HCT116 (cell line): ENCODE results near the gene CNTD1. TPM values are rescaled to one million over a fixed set of nuclear protein-coding genes. Genes with fewer than 3 reads are reported as not detected.
"Not testable (repeated sequence)": the region's sequence is repeated elsewhere in the genome, so short reads cannot be mapped to it uniquely, and the experiment has no call there.

Source experiments
- ATAC-seq: fragments of 200-7000 bp; cut with Tn5 transposase; 2 replicates; pipeline ENCODE4 v1.9.1; 2020; ENCODE audit warnings: mild to moderate bottlenecking, moderate library complexity
- BruUV-seq: library from RNA; stranded (reverse); fragments of 400-500 nt; replicated peaks from 2 replicates; lab custom pipeline; 2021; lab: Mats Ljungman, UMichigan
- CTCF ChIA-PET: fragments of 300-600 bp; sonication (Branson Sonifier 250); formaldehyde crosslinking; loops from one replicate; lab custom pipeline; 2021; ENCODE audit warnings: antibody characterized with exemption; lab: Charles Lee
- POLR2A ChIA-PET: fragments of 300-600, 350-600 bp; sonication (Branson Sonifier 250); formaldehyde crosslinking; loops from one replicate; lab custom pipeline; 2021; ENCODE audit warnings: antibody characterized with exemption; lab: Charles Lee
- RAD21 ChIA-PET, 2 experiments: fragments of 300-600 bp; sonication (Branson Sonifier 250); formaldehyde crosslinking; loops; one replicate each; lab custom pipeline; 2023; ENCODE audit warnings: low total read pairs in 2 of 2; ENCODE audit not compliant: uncharacterized antibody in 2 of 2, unreplicated experiment in 2 of 2, low non-redundant PET in 1 of 2; lab: Charles Lee
- DNase-seq: peaks from one replicate; pipeline ENCODE4 v3.0.0-alpha.2; 2010; ENCODE audit warnings: low read depth, low spot score
- H2AFZ ChIP-seq: fragments of 200-600 bp; shearing (Covaris generic), sonication (generic); 2 replicates; pipeline ENCODE4 v1.6.1; 2017; ENCODE audit warnings: low read depth, mixed run types, mixed read lengths, antibody characterized with exemption, low read length; ENCODE audit not compliant: poor library complexity, severe bottlenecking
- H3K27ac ChIP-seq: 2 replicates; pipeline ENCODE4 v1.5.1; 2012; ENCODE audit warnings: low read depth, low read length
- H3K27me3 ChIP-seq: fragments of 200-600 bp; sonication (generic); 2 replicates; pipeline ENCODE4 v1.6.1; 2016; ENCODE audit warnings: mixed run types, low read length, mixed read lengths; ENCODE audit not compliant: insufficient read depth
- H3K36me3 ChIP-seq, 2 experiments: fragments of 200-500 bp in 1 of 2; fragments of 200-600 bp in 1 of 2; sonication (Bioruptor generic) in 1 of 2; sonication (generic) in 1 of 2; 2 replicates each; pipeline versions ENCODE4 v1.5.1 to v1.6.1; 2014 to 2016; ENCODE audit warnings: low read length in 2 of 2, inconsistent platforms in 1 of 2, mixed read lengths in 1 of 2, mixed run types in 1 of 2; ENCODE audit not compliant: insufficient read depth in 2 of 2, control insufficient read depth in 1 of 2
- H3K4me1 ChIP-seq, 2 experiments: fragments of 200-600 bp in 1 of 2; sonication (generic) in 1 of 2; 2 replicates each; pipeline versions ENCODE4 v1.5.1 to v1.6.1; 2012 to 2017; ENCODE audit warnings: low read length in 2 of 2, inconsistent platforms in 1 of 2, mild to moderate bottlenecking in 1 of 2, mixed read lengths in 1 of 2, mixed run types in 1 of 2, moderate library complexity in 1 of 2; ENCODE audit not compliant: insufficient read depth in 2 of 2, control insufficient read depth in 1 of 2
- H3K4me2 ChIP-seq: fragments of 200-600 bp; sonication (generic); 2 replicates; pipeline ENCODE4 v1.6.1; 2017; ENCODE audit warnings: mixed run types, low read length, mixed read lengths
- H3K4me3 ChIP-seq, 2 experiments: fragments of 200-600 bp in 1 of 2; sonication (generic) in 1 of 2; replicated peaks in 1 of 2; 2 replicates each; pipeline ENCODE4 v1.5.1; 2011 to 2016; ENCODE audit warnings: low read length in 2 of 2, control low read depth in 1 of 2, low read depth in 1 of 2, mild to moderate bottlenecking in 1 of 2, mixed read lengths in 1 of 2, mixed run types in 1 of 2
- H3K79me2 ChIP-seq: fragments of 200-600 bp; sonication (generic); 2 replicates; pipeline ENCODE4 v1.6.1; 2017; ENCODE audit warnings: mild to moderate bottlenecking, mixed run types, low read length, moderate library complexity, mixed read lengths; ENCODE audit not compliant: insufficient read depth
- H3K9ac ChIP-seq: fragments of 200-600 bp; sonication (generic); 2 replicates; pipeline ENCODE4 v1.6.1; 2016; ENCODE audit warnings: low read length, mixed read lengths
- H3K9me2 ChIP-seq: fragments of 200-600 bp; sonication (generic), shearing (Covaris generic); 2 replicates; pipeline ENCODE4 v1.6.1; 2017; ENCODE audit warnings: mixed run types, mild to moderate bottlenecking, moderate library complexity; ENCODE audit not compliant: insufficient read depth
- H3K9me3 ChIP-seq, 2 experiments: fragments of 200-500 bp in 1 of 2; fragments of 200-600 bp in 1 of 2; sonication (Bioruptor generic) in 1 of 2; sonication (generic) in 1 of 2; 2 replicates each; pipeline ENCODE4 v1.6.1; 2014 to 2017; ENCODE audit warnings: low read length in 2 of 2, mixed read lengths in 2 of 2, inconsistent platforms in 1 of 2, low read depth in 1 of 2, mild to moderate bottlenecking in 1 of 2, mixed run types in 1 of 2, moderate library complexity in 1 of 2; ENCODE audit not compliant: control insufficient read depth in 1 of 2, insufficient read depth in 1 of 2
- H4K20me1 ChIP-seq: fragments of 200-600 bp; sonication (generic), shearing (Covaris generic); 2 replicates; pipeline ENCODE4 v1.6.1; 2017; ENCODE audit warnings: mixed run types, mild to moderate bottlenecking, moderate library complexity; ENCODE audit not compliant: insufficient read depth
- CBX3 ChIP-seq: IDR thresholded peaks from 2 replicates; pipeline ENCODE4 v1.6.1; 2012; ENCODE audit warnings: low read depth
- CEBPB ChIP-seq: IDR thresholded peaks from 2 replicates; pipeline ENCODE4 v1.6.1; 2012; ENCODE audit warnings: low read depth
- POLR2A ChIP-seq: IDR thresholded peaks from 2 replicates; pipeline ENCODE4 v1.7.0; 2011; ENCODE audit warnings: borderline replicate concordance; ENCODE audit not compliant: insufficient read depth, insufficient read length; ENCODE audit errors: extremely low read depth
- POLR2AphosphoS5 ChIP-seq: IDR thresholded peaks from 2 replicates; pipeline ENCODE4 v1.6.1; 2011; ENCODE audit warnings: mild to moderate bottlenecking, low read depth, low read length, moderate library complexity
- RAD21 ChIP-seq: IDR thresholded peaks from 2 replicates; pipeline ENCODE4 v1.6.1; 2012; ENCODE audit warnings: low read depth, mild to moderate bottlenecking
- TCF7L2 ChIP-seq: IDR thresholded peaks from 2 replicates; pipeline ENCODE4 v1.7.0; 2011; ENCODE audit warnings: borderline replicate concordance, inconsistent platforms; ENCODE audit not compliant: insufficient read depth, insufficient read length; ENCODE audit errors: extremely low read depth
- intact Hi-C: fragments of 100-400 bp; cut with micrococcal nuclease; formaldehyde crosslinking; loops from 2 replicates; pipeline ENCODE4 v1.10.0; 2022
- total RNA-seq: library from RNA; stranded (reverse); gene quantifications from one replicate; pipeline ENCODE4 v1.2.1, GENCODE V29; 2021; ENCODE audit not compliant: unreplicated experiment
- TF ChIP-seq, protein P1 (sequence below), 3 experiments: fragments of 200-600 bp in 1 of 3; sonication (generic) in 1 of 3; IDR thresholded peaks in 2 of 3; conservative IDR thresholded peaks in 1 of 3; 2 replicates each; pipeline ENCODE4 v1.5.1; 2012 to 2017; ENCODE audit warnings: low read depth in 2 of 3, low read length in 2 of 3, antibody characterized with exemption in 1 of 3, borderline replicate concordance in 1 of 3, control low read depth in 1 of 3, mild to moderate bottlenecking in 1 of 3, mixed read lengths in 1 of 3, mixed run types in 1 of 3, moderate library complexity in 1 of 3; ENCODE audit not compliant: insufficient read depth in 1 of 3

Gene CNTD1
- total RNA-seq, 1 experiment from 2014 or later: not detected

DNA sequence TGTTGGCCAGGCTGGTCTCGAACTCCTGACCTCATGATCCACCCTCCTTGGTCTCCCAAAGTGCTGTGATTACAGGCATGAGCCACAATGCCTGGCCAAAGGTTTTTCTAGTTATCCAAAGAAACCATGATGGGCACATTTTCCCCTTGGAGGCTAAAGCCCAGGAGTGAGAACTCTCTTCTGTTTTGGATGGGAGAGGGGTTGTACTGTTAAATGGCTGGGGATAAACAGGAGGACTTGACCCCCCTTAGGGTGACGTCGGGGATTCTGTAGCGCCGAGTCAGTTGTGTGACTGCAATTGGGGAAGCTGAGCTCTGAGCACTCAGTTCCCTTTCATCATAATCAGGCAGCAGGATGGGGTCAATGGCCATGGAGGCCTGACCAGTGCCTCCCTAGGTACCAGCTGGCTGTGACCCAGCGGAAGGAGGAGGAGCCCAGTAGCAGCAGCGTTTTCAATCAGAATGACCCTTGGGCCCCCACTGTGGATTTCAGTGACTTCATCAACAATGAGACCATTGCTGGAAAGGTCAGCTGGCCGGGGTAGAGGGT lies 56.5 kb downstream of the CNTD1 start (continued):
- TF ChIP-seq POLR2A (no peak), RAD21 (no peak), CEBPB (no peak), POLR2AphosphoS5 (no peak), TCF7L2 (no peak), CBX3 (no peak)
- TF ChIP-seq, protein P1, sequence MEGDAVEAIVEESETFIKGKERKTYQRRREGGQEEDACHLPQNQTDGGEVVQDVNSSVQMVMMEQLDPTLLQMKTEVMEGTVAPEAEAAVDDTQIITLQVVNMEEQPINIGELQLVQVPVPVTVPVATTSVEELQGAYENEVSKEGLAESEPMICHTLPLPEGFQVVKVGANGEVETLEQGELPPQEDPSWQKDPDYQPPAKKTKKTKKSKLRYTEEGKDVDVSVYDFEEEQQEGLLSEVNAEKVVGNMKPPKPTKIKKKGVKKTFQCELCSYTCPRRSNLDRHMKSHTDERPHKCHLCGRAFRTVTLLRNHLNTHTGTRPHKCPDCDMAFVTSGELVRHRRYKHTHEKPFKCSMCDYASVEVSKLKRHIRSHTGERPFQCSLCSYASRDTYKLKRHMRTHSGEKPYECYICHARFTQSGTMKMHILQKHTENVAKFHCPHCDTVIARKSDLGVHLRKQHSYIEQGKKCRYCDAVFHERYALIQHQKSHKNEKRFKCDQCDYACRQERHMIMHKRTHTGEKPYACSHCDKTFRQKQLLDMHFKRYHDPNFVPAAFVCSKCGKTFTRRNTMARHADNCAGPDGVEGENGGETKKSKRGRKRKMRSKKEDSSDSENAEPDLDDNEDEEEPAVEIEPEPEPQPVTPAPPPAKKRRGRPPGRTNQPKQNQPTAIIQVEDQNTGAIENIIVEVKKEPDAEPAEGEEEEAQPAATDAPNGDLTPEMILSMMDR (IDR thresholded peaks at IDR 0.05 in 2 of 3, conservative IDR thresholded peaks at IDR 0.05 in 1 of 3; ENCODE audit: borderline replicate concordance in 1 of 3, insufficient read depth in 1 of 3, low read depth in 2 of 3, low read length in 2 of 3): no peak
- TF ChIP-seq, all 23 proteins: peak for 0

DNA sequence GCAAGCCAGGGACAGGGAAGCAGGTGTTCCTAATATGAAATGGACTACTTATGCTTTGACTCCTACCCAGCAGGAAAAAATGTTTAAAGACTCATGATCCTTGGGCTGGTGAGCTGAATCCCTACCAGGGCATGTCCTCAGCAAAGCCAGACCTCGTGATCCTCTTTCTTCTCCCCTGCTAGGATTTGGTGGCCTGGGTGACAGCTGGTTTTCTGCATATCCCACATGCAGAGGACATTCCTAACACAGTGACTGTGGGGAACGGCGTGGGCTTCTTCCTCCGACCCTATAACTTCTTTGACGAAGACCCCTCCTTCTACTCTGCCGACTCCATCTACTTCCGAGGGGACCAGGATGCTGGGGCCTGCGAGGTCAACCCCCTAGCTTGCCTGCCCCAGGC lies 57.4 kb downstream of the CNTD1 start:
- POLR2A ChIA-PET, H4K20me1 ChIP-seq, H3K27me3 ChIP-seq, H3K4me2 ChIP-seq, H3K9me3 ChIP-seq, H3K79me2 ChIP-seq, H3K9me2 ChIP-seq, H3K9ac ChIP-seq, CTCF ChIA-PET, RAD21 ChIA-PET, intact Hi-C loops, H3K27ac ChIP-seq, DNase-seq, H2AFZ ChIP-seq, H3K4me3 ChIP-seq, ATAC-seq, H3K4me1 ChIP-seq, H3K36me3 ChIP-seq, BruUV-seq: not testable (repeated sequence)

DNA sequence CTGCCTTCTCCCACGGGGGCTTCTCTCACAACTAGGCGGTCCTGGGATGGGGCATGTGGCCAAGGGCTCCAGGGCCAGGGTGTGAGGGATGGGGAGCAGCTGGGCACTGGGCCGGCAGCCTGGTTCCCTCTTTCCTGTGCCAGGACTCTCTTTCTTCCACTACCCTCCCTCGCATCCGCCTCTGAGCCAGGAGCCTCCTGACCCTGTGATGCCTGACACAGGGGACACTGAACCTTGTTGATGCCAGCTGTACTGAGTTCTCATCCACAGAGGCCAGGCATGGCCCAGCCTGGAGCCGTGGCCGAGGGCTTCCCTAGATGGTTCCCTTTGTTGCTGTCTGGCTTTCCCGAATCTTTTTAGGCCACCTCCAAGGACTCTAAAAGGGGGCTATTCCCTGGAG lies 57.9 kb downstream of the CNTD1 start:
- H3K9me3 ChIP-seq, H4K20me1 ChIP-seq, RAD21 ChIA-PET, H3K4me3 ChIP-seq, H3K36me3 ChIP-seq, POLR2A ChIA-PET, H3K79me2 ChIP-seq, H3K27ac ChIP-seq, H2AFZ ChIP-seq, DNase-seq, H3K4me2 ChIP-seq, H3K27me3 ChIP-seq, intact Hi-C loops, ATAC-seq, BruUV-seq, H3K4me1 ChIP-seq, CTCF ChIA-PET, H3K9ac ChIP-seq, H3K9me2 ChIP-seq: not testable (repeated sequence)
